HepG2 (cell line): ENCODE data around the gene RBFOX1. TPM values are rescaled to one million over a fixed set of nuclear protein-coding genes. Genes with fewer than 3 reads are reported as not detected.

Experiments
- ATAC-seq: fragments of 200-7000 bp; cut with Tn5 transposase; 3 replicates; pipeline ENCODE4 v1.9.1; 2020; ENCODE audit warnings: mild to moderate bottlenecking, moderate library complexity
- BruUV-seq: library from RNA; stranded (reverse); fragments of 400-500 nt; replicated peaks from 2 replicates; lab custom pipeline; 2021; lab: Mats Ljungman, UMichigan
- CTCF ChIA-PET: fragments of 300-600 bp; formaldehyde crosslinking; extraction: SDS; loops from one replicate; lab custom pipeline; 2021; ENCODE audit warnings: low total read pairs, inconsistent platforms, low intra/inter-chr PET ratio; lab: Yijun Ruan, JAX
- POLR2A ChIA-PET: fragments of 350-600 bp; sonication (Branson Sonifier 250); formaldehyde crosslinking; loops from one replicate; lab custom pipeline; 2020; ENCODE audit warnings: antibody characterized with exemption, inconsistent platforms; lab: Yijun Ruan, JAX
- DNase-seq: peaks from one replicate; pipeline ENCODE4 v3.0.0-alpha.2; 2015; ENCODE audit warnings: low spot score
- FAIRE-seq: peaks from 3 replicates; lab custom pipeline; 2011; peaks lifted over from hg19 to GRCh38; lab: Jason Lieb, UNC
- H2AFZ ChIP-seq: one replicate; pipeline ENCODE4 v1.6.1; 2011; ENCODE audit warnings: low read length, inconsistent platforms
- H3K27ac ChIP-seq: fragments of 300-600 bp; 3 replicates; pipeline ENCODE4 v1.8.0; 2011; ENCODE audit warnings: mixed run types, mild to moderate bottlenecking, mixed read lengths, low read length, inconsistent platforms; ENCODE audit not compliant: insufficient read depth; ENCODE audit errors: extremely low read length
- H3K27me3 ChIP-seq, 2 experiments: fragments of 200-600 bp in 1 of 2; 2 replicates in 1 of 2; 3 replicates in 1 of 2; pipeline versions ENCODE4 v1.6.0 to v1.8.0; 2011; ENCODE audit warnings: low read length in 2 of 2, mild to moderate bottlenecking in 2 of 2, moderate library complexity in 2 of 2, inconsistent platforms in 1 of 2; ENCODE audit not compliant: insufficient read depth in 2 of 2, control insufficient read depth in 1 of 2
- H3K36me3 ChIP-seq, 2 experiments: fragments of 200-600 bp in 1 of 2; replicated peaks in 1 of 2; 2 replicates in 1 of 2; 3 replicates in 1 of 2; pipeline versions ENCODE4 v1.5.1 to v1.8.0; 2011; ENCODE audit warnings: low read length in 2 of 2, inconsistent platforms in 1 of 2; ENCODE audit not compliant: insufficient read depth in 2 of 2, control insufficient read depth in 1 of 2
- H3K4me1 ChIP-seq: 2 replicates; pipeline ENCODE4 v1.5.1; 2012; ENCODE audit warnings: low read length, inconsistent platforms; ENCODE audit not compliant: insufficient read depth
- H3K4me2 ChIP-seq: 2 replicates; pipeline ENCODE4 v1.6.0; 2011; ENCODE audit warnings: low read depth, low read length, inconsistent platforms
- H3K4me3 ChIP-seq, 3 experiments: fragments of 200-600 bp in 1 of 3; sonication (generic), shearing (Covaris generic) in 1 of 3; replicated peaks in 1 of 3; 2 replicates each; pipeline ENCODE4 v1.5.1; 2011 to 2016; ENCODE audit warnings: low read length in 3 of 3, inconsistent platforms in 2 of 3, low read depth in 2 of 3, mild to moderate bottlenecking in 2 of 3, control low read depth in 1 of 3, mixed read lengths in 1 of 3; ENCODE audit not compliant: insufficient read depth in 1 of 3
- H3K79me2 ChIP-seq: one replicate; pipeline ENCODE4 v1.6.1; 2011; ENCODE audit warnings: low read length, inconsistent platforms; ENCODE audit not compliant: insufficient read depth
- H3K9ac ChIP-seq: 2 replicates; pipeline ENCODE4 v1.6.0; 2011; ENCODE audit warnings: mild to moderate bottlenecking, low read depth, low read length, inconsistent platforms; ENCODE audit not compliant: insufficient read depth
- H3K9me3 ChIP-seq: 2 replicates; pipeline ENCODE4 v1.5.1; 2012; ENCODE audit warnings: mild to moderate bottlenecking, low read length
- H4K20me1 ChIP-seq: 2 replicates; pipeline ENCODE4 v1.6.0; 2011; ENCODE audit warnings: inconsistent platforms, mild to moderate bottlenecking, low read length, moderate library complexity; ENCODE audit not compliant: insufficient read depth
- AKNA ChIP-seq: sonication (generic); formaldehyde crosslinking; IDR thresholded peaks from 2 replicates; pipeline ENCODE4 v1.4.0; 2020; ENCODE audit warnings: missing genetic modification reagents, borderline replicate concordance
- CCDC6 ChIP-seq: sonication (generic); formaldehyde crosslinking; IDR thresholded peaks from 2 replicates; pipeline ENCODE4 v1.8.1; 2022; ENCODE audit warnings: mild to moderate bottlenecking, missing genetic modification reagents, moderate library complexity
- EHMT2 ChIP-seq: fragments of 200-600 bp; sonication (generic); IDR thresholded peaks from 2 replicates; pipeline ENCODE4 v1.7.0; 2017; ENCODE audit warnings: antibody characterized with exemption, low read depth, low read length, borderline replicate concordance
- HNRNPLL ChIP-seq: fragments of 200-400 bp; formaldehyde crosslinking; IDR thresholded peaks from 2 replicates; pipeline ENCODE4 v1.6.1; 2017; ENCODE audit warnings: mild to moderate bottlenecking, low read depth, low read length; ENCODE audit not compliant: poor library complexity, severe bottlenecking
- KMT2A ChIP-seq: sonication (generic); formaldehyde crosslinking; IDR thresholded peaks from 2 replicates; pipeline ENCODE4 v1.4.0; 2020; ENCODE audit warnings: missing genetic modification reagents
- MIXL1 ChIP-seq: IDR thresholded peaks from 2 replicates; pipeline ENCODE4 v1.6.1; 2016
- MTERF4 ChIP-seq: sonication (generic); formaldehyde crosslinking; IDR thresholded peaks from 2 replicates; pipeline ENCODE4 v1.8.0; 2023; ENCODE audit warnings: mild to moderate bottlenecking, missing genetic modification reagents
- RARG ChIP-seq: sonication (generic); formaldehyde crosslinking; IDR thresholded peaks from 2 replicates; pipeline ENCODE4 v1.4.0; 2020; ENCODE audit warnings: low read depth, mild to moderate bottlenecking, missing genetic modification reagents
- SIX1 ChIP-seq: sonication (generic); formaldehyde crosslinking; IDR thresholded peaks from 2 replicates; pipeline ENCODE4 v1.4.0; 2020; ENCODE audit warnings: missing genetic modification reagents, borderline replicate concordance
- ZNF33A ChIP-seq: sonication (generic); formaldehyde crosslinking; IDR thresholded peaks from 2 replicates; pipeline ENCODE4 v1.5.1; 2020; ENCODE audit warnings: missing genetic modification reagents, mild to moderate bottlenecking, moderate library complexity, borderline replicate concordance
- ZNF710 ChIP-seq: sonication (generic); formaldehyde crosslinking; IDR thresholded peaks from 2 replicates; pipeline ENCODE4 v1.5.0; 2020; ENCODE audit warnings: mild to moderate bottlenecking, missing genetic modification reagents, borderline replicate concordance
- ZNF790 ChIP-seq: sonication (generic); formaldehyde crosslinking; IDR thresholded peaks from 2 replicates; pipeline ENCODE4 v1.8.0; 2022; ENCODE audit warnings: missing genetic modification reagents, mild to moderate bottlenecking, borderline replicate concordance
- WGBS: methylation state at CpG from one replicate; pipeline ENCODE4 v1.1.6; 2017; ENCODE audit warnings: low lambda C conversion rate; 5-methylcytosine and 5-hydroxymethylcytosine counted together
- in situ Hi-C: cut with HindIII; loops from 2 replicates; pipeline ENCODE4 v1.10.0; 2017; ENCODE audit warnings: low pct_unique_long_range_greater_than_20kb; ENCODE audit not compliant: extremely low pct_ligation_motif_present
- intact Hi-C: fragments of 100-400 bp; cut with micrococcal nuclease; formaldehyde crosslinking; loops from one replicate; pipeline ENCODE4 v1.10.0; 2022; ENCODE audit not compliant: unreplicated experiment
- polyA plus RNA-seq, 8 experiments: library from polyadenylated mRNA; depleted of rRNA in 3 of 8; stranded (reverse) in 7 of 8; unstranded in 1 of 8; fragments of >200 nt; fragmentation: Illumina TruSeq in 4 of 8; extraction: Trizol in 4 of 8; gene quantifications; 2 replicates each; pipeline versions ENCODE4 v1.2.1 to v1.2.3, GENCODE V29; 2011 to 2016; ENCODE audit warnings: low read depth in 4 of 8, missing spikeins in 1 of 8, mixed read lengths in 1 of 8; ENCODE audit not compliant: insufficient read depth in 1 of 8
- total RNA-seq, 5 experiments: library from RNA; depleted of rRNA; stranded (reverse); fragments of >200 nt; fragmentation: Illumina TruSeq; extraction: Trizol; gene quantifications; 2 replicates each; pipeline ENCODE4 v1.2.3, GENCODE V29; 2016; ENCODE audit warnings: low read depth in 1 of 5

The RBFOX1 gene
- total and polyA plus RNA-seq, 2 of the 13 experiments (the other 11 are each of a cell fraction or from before 2014, with no cell fraction given): not detected

GRCh38 chr16:7585705-7586104 is 253.1 kb downstream of the RBFOX1 start:
- Histone ChIP-seq H3K27me3 (no peaks in the 10 kb centered on the region), H3K4me3 (no peak overlapping the region), H3K36me3 (no peaks in the 10 kb centered on the region), H3K4me1 (no peaks in the 10 kb centered on the region), H3K79me2 (no peaks in the 10 kb centered on the region), H3K9me3 (no peaks in the 10 kb centered on the region), H3K9ac (no peak overlapping the region), H3K4me2 (no peak overlapping the region), H4K20me1 (no peaks in the 10 kb centered on the region), H3K27ac (no peak overlapping the region), H2AFZ (no peak overlapping the region)
- FAIRE-seq (no peak), DNase-seq (no peak), ATAC-seq (no peak)
- WGBS: 93% methylated on average over 4 of the region's 4 CpGs
- ChIA-PET CTCF (no interaction called here), POLR2A (no interaction called here)
- in situ Hi-C loops (no loop called here), intact Hi-C loops (no loop called here)
- no TSS peak for BruUV-seq
- TF ChIP-seq MIXL1 (CRISPR knock-in tag) (no peak), RARG (CRISPR knock-in tag) (no peak), HNRNPLL (no peak), MTERF4 (CRISPR knock-in tag) (no peak), ZNF710 (CRISPR knock-in tag) (no peak), CCDC6 (CRISPR knock-in tag) (no peak), SIX1 (no peak), ZNF790 (CRISPR knock-in tag) (no peak), KMT2A (CRISPR knock-in tag) (no peak), AKNA (no peak), ZNF33A (CRISPR knock-in tag) (no peak), EHMT2 (no peak)
